DMS79 treated with DMSO at 0.1 percent for 48 hours (cell line): ENCODE results near the gene ATP7A.

Experiments
- DNase-seq: peaks from one replicate; lab custom pipeline; 2025; lab: John Stamatoyannopoulos, UW

ATP7A gene

GRCh38 chrX:77945910-77946545, 35.5 kb downstream of the ATP7A start:
- no peak for DNase-seq

- DNase-seq = no peak
These were observed 36.1 kb downstream of the ATP7A start for GRCh38 chrX:77946571-77946970.

GRCh38 chrX:77949840-77950239, 39.3 kb downstream of the ATP7A start:
- peak; percentile 17 for DNase-seq

GRCh38 chrX:77952173-77952572, 41.7 kb downstream of the ATP7A start:
- DNase-seq = no peak

GRCh38 chrX:77953302-77953701, 42.8 kb downstream of the ATP7A start:
- no peak for DNase-seq

- DNase-seq = no peak
These were observed 43.2 kb downstream of the ATP7A start for GRCh38 chrX:77953708-77954107.

GRCh38 chrX:77960567-77960966, 50.1 kb downstream of the ATP7A start:
- no peak for DNase-seq

GRCh38 chrX:77961063-77961462, 50.6 kb downstream of the ATP7A start:
- DNase-seq = no peak

GRCh38 chrX:77962068-77962902, 51.8 kb downstream of the ATP7A start:
- no peak for DNase-seq

GRCh38 chrX:77966361-77966760, 55.9 kb downstream of the ATP7A start:
- no peak for DNase-seq

- no peak for DNase-seq
These were observed 57.1 kb downstream of the ATP7A start for GRCh38 chrX:77967631-77968030.

GRCh38 chrX:77969538-77969937, 59.0 kb downstream of the ATP7A start, which contains the start of gene PGAM4:
TSS of gene PGAM4 (minus strand) at chrX:77969638. CDS start at chrX:77969638, 0 bp downstream.
- DNase-seq = no peak

GRCh38 chrX:77975755-77976154, 65.3 kb downstream of the ATP7A start:
- DNase-seq = no peak

GRCh38 chrX:77977095-77977494, 66.6 kb downstream of the ATP7A start:
- no peak for DNase-seq

- DNase-seq = peak; percentile 0
These were observed 67.0 kb downstream of the ATP7A start for GRCh38 chrX:77977518-77977917.

- DNase-seq = no peak
These were observed 69.4 kb downstream of the ATP7A start for GRCh38 chrX:77979870-77980269.

GRCh38 chrX:78011846-78012245, 101.4 kb downstream of the ATP7A start:
- no peak for DNase-seq

- no peak for DNase-seq
These were observed 109.3 kb downstream of the ATP7A start for GRCh38 chrX:78019586-78020483.

GRCh38 chrX:78024349-78025059, 114.0 kb downstream of the ATP7A start:
- no peak for DNase-seq

- DNase-seq = no peak
These were observed 117.3 kb downstream of the ATP7A start for GRCh38 chrX:78027798-78028197.

- no peak for DNase-seq
These were observed 119.2 kb downstream of the ATP7A start for GRCh38 chrX:78029663-78030062.

- DNase-seq = no peak
These were observed 124.6 kb downstream of the ATP7A start for GRCh38 chrX:78035061-78035460.
